Measurements from ENCODE around the gene RBM43.
"Not testable (repeated sequence)": the region's sequence is repeated elsewhere in the genome, so short reads cannot be mapped to it uniquely, and the experiment has no call there.

RBM43 gene

DNA sequence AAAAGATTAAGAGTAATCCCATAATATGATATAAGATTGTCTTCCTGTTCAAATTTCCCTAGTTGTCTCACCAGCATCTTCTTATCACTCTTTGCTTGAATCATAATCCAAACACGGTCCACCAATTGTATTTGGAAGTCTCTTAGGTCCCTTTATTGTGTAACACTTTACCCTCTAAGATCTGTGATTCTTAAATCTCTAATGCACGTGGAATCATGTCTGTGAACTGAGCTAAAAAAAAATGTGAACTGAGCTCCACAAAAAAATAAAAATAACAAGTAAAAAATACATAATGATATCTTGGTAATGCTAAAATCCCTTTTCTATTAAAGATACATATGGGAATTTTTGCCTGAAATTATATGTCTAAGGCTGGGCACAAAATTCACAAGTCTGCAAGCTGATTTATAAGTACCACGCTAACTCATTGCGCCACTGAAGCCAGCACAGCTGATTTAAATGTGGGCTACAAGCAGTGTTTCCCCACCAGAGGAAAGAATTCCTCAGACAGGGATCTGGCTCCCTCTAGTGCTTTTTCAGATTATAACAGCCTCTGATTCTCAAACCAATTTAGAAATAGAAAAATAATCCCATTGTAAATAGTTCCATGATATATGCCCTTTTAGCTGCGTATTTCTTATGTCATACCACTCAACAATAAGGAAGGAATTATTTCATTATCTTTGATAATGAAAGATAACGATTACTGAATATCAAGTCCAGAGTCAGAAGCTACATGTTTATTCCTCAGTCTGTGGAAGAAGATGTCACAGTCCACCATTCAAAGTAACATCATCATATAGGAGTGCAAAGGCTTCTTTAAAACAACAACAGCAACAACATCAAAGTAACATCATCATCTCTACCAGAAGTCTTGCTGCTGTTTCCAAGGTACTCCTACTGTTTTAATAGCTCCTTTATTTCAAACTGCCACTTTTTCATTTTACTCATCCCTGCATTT, 22.9 kb downstream of the RBM43 start:
- Histone ChIP-seq H2BK5ac (ENCODE audit: low read depth, low read length, poor library complexity) (no peak overlapping the region), H4K91ac (ENCODE audit: low read depth, low read length) (no peak overlapping the region), H3K4me3 (ENCODE audit: low read depth, low read length) (no peak overlapping the region), H4K12ac (ENCODE audit: low read depth, low read length) (no peak overlapping the region), H2BK12ac (ENCODE audit: low read length) (no peak overlapping the region), H3K14ac (ENCODE audit: low read length) (no peak overlapping the region), H3K36me3 (ENCODE audit: control insufficient read depth in 1 of 2, insufficient read depth in 2 of 2, low read length in 2 of 2) (no peaks in the 10 kb centered on the region), H2AFZ (ENCODE audit: insufficient read depth, low read length, poor library complexity) (no peak overlapping the region), H3K79me1 (ENCODE audit: low read length) (peaks cover 2% of the 10 kb centered on the region), H3K9ac (ENCODE audit: low read length) (no peak overlapping the region), H2BK120ac (ENCODE audit: insufficient read depth, low read length, poor library complexity) (no peak overlapping the region), H3K79me2 (ENCODE audit: control insufficient read depth, insufficient read depth, low read length, poor library complexity) (no peaks in the 10 kb centered on the region), H3K23ac (ENCODE audit: low read length) (no peak overlapping the region), H3K27me3 (ENCODE audit: insufficient read depth, low read length) (no peaks in the 10 kb centered on the region), H2AK5ac (ENCODE audit: low read length) (no peak overlapping the region), H3K27ac (ENCODE audit: low read depth, low read length) (no peak overlapping the region), H3K4me2 (ENCODE audit: low read length) (no peak overlapping the region), H3K9me3 (ENCODE audit: insufficient read depth, low read depth, low read length) (no peaks in the 10 kb centered on the region), H3K4ac (ENCODE audit: low read depth, low read length) (no peak overlapping the region), H3K18ac (ENCODE audit: low read length) (no peak overlapping the region), H4K8ac (ENCODE audit: low read depth, low read length) (no peak overlapping the region), H3K4me1 (ENCODE audit: control insufficient read depth in 1 of 2, insufficient read depth in 2 of 2, low read length in 2 of 2) (no peaks in the 10 kb centered on the region)
- WGBS (ENCODE audit: extremely low coverage, insufficient coverage, insufficient read length): no CpG with 5 or more reads among the region's 6 CpGs
- DNase-seq: peak; percentile 65 to 93

DNA sequence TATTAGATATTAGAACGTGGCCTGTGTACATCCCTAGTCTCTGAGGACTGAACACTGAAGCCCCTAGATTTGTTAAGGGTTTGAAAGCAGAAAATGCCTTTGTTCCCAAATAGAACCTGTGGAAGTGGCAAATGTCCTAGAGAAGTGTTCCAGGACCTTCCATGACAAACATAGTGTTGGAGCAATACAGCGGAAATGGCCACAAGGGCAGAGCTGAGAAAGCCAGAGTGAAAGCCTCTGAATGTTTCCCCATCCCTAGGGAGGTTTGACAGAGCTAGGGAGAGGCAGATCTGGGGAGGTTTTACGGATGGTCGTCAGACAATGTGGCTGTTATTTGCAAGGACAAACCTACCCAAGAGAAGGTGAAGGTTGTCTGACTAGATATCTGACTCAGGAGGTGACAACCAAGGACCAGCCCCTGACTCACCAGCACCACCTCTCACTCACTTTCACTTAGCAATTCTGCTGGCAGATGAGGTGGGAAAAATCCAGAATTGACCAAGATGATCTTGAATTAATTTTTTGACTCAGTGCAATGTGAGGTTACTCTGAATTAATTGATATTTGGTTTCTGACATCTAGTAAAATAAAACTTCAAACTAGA, 24.1 kb downstream of the RBM43 start:
- Histone ChIP-seq H3K36me3 (ENCODE audit: control insufficient read depth in 1 of 2, insufficient read depth in 2 of 2, low read length in 2 of 2) (no peaks in the 10 kb centered on the region), H3K4me1 (ENCODE audit: control insufficient read depth in 1 of 2, insufficient read depth in 2 of 2, low read length in 2 of 2) (no peaks in the 10 kb centered on the region), H3K23ac (ENCODE audit: low read length) (no peak overlapping the region), H4K12ac (ENCODE audit: low read depth, low read length) (no peak overlapping the region), H4K8ac (ENCODE audit: low read depth, low read length) (no peak overlapping the region), H3K18ac (ENCODE audit: low read length) (no peak overlapping the region), H4K91ac (ENCODE audit: low read depth, low read length) (peak overlapping the region; percentile 1), H2BK120ac (ENCODE audit: insufficient read depth, low read length, poor library complexity) (no peak overlapping the region), H3K79me2 (ENCODE audit: control insufficient read depth, insufficient read depth, low read length, poor library complexity) (no peaks in the 10 kb centered on the region), H3K4me2 (ENCODE audit: low read length) (no peak overlapping the region), H3K79me1 (ENCODE audit: low read length) (peaks cover 2% of the 10 kb centered on the region), H3K9ac (ENCODE audit: low read length) (no peak overlapping the region), H2AFZ (ENCODE audit: insufficient read depth, low read length, poor library complexity) (no peak overlapping the region), H3K9me3 (ENCODE audit: insufficient read depth, low read depth, low read length) (no peaks in the 10 kb centered on the region), H2BK5ac (ENCODE audit: low read depth, low read length, poor library complexity) (no peak overlapping the region), H3K27ac (ENCODE audit: low read depth, low read length) (no peak overlapping the region), H3K14ac (ENCODE audit: low read length) (no peak overlapping the region), H3K4me3 (ENCODE audit: low read depth, low read length) (no peak overlapping the region), H3K4ac (ENCODE audit: low read depth, low read length) (no peak overlapping the region), H2AK5ac (ENCODE audit: low read length) (no peak overlapping the region), H2BK12ac (ENCODE audit: low read length) (peak overlapping the region; percentile 58), H3K27me3 (ENCODE audit: insufficient read depth, low read length) (no peaks in the 10 kb centered on the region)
- peak; percentile 34 to 50 for DNase-seq
- WGBS (ENCODE audit: extremely low coverage, insufficient coverage, insufficient read length): no CpG with 5 or more reads among the region's 4 CpGs

DNA sequence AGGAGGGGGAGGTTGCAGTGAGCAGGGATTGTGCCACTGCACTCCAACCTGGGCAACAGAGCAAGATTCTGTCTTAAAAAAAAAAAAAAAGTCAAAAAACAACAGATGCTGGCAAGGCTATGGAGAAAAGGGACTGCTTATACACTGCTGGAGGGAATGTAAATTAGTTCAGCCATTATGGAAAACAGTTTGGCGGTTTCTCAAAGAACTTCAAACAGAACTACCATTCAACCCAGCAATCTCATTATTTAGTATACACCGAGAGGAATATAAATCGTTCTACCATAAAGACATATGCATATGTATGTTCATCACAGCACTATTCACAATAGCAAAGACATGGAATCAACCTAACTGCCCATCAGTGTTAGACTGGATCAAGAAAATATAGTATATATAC, 27.9 kb downstream of the RBM43 start:
- not testable (repeated sequence) for H3K4me3 ChIP-seq (ENCODE audit: low read depth, low read length); H3K27ac ChIP-seq (ENCODE audit: low read depth, low read length); H2BK5ac ChIP-seq (ENCODE audit: low read depth, low read length, poor library complexity); H3K14ac ChIP-seq (ENCODE audit: low read length); H3K79me2 ChIP-seq (ENCODE audit: control insufficient read depth, insufficient read depth, low read length, poor library complexity); H2BK12ac ChIP-seq (ENCODE audit: low read length); H4K8ac ChIP-seq (ENCODE audit: low read depth, low read length); H3K4me1 ChIP-seq (ENCODE audit: control insufficient read depth in 1 of 2, insufficient read depth in 2 of 2, low read length in 2 of 2); H4K91ac ChIP-seq (ENCODE audit: low read depth, low read length); H2AFZ ChIP-seq (ENCODE audit: insufficient read depth, low read length, poor library complexity); H3K9ac ChIP-seq (ENCODE audit: low read length); H3K18ac ChIP-seq (ENCODE audit: low read length); H3K23ac ChIP-seq (ENCODE audit: low read length); H3K4me2 ChIP-seq (ENCODE audit: low read length); H2AK5ac ChIP-seq (ENCODE audit: low read length); H3K79me1 ChIP-seq (ENCODE audit: low read length); H2BK120ac ChIP-seq (ENCODE audit: insufficient read depth, low read length, poor library complexity); DNase-seq; H3K9me3 ChIP-seq (ENCODE audit: insufficient read depth, low read depth, low read length); H3K36me3 ChIP-seq (ENCODE audit: control insufficient read depth in 1 of 2, insufficient read depth in 2 of 2, low read length in 2 of 2); H3K27me3 ChIP-seq (ENCODE audit: insufficient read depth, low read length); H3K4ac ChIP-seq (ENCODE audit: low read depth, low read length); H4K12ac ChIP-seq (ENCODE audit: low read depth, low read length)
- WGBS (ENCODE audit: extremely low coverage, insufficient coverage, insufficient read length): no CpG with 5 or more reads among the region's 3 CpGs

DNA sequence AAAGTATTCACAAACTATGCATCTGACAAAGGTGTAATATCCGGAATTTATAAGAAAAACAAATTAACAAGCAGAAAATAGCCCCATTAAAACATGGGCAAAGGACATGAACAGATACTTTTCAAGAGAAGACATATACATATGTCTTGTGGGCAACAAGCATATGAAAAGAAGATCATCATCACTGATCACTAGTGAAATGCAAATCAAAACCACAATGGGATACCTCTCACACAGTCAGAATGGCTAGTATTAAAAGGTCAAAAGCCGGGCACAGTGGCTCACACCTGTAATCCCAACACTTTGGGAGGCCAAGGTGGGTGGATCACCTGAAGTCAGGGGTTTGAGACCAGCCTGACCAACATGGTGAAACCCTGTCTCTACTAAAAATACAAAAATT, 28.4 kb downstream of the RBM43 start:
- H3K36me3 ChIP-seq (ENCODE audit: control insufficient read depth in 1 of 2, insufficient read depth in 2 of 2, low read length in 2 of 2); H3K27ac ChIP-seq (ENCODE audit: low read depth, low read length); H2BK5ac ChIP-seq (ENCODE audit: low read depth, low read length, poor library complexity); H3K4me1 ChIP-seq (ENCODE audit: control insufficient read depth in 1 of 2, insufficient read depth in 2 of 2, low read length in 2 of 2); H3K4me3 ChIP-seq (ENCODE audit: low read depth, low read length); H3K4me2 ChIP-seq (ENCODE audit: low read length); H3K79me2 ChIP-seq (ENCODE audit: control insufficient read depth, insufficient read depth, low read length, poor library complexity); H3K18ac ChIP-seq (ENCODE audit: low read length); H4K8ac ChIP-seq (ENCODE audit: low read depth, low read length); H3K27me3 ChIP-seq (ENCODE audit: insufficient read depth, low read length); H3K4ac ChIP-seq (ENCODE audit: low read depth, low read length); H4K12ac ChIP-seq (ENCODE audit: low read depth, low read length); H3K9ac ChIP-seq (ENCODE audit: low read length); H4K91ac ChIP-seq (ENCODE audit: low read depth, low read length); DNase-seq; H2AK5ac ChIP-seq (ENCODE audit: low read length); H3K9me3 ChIP-seq (ENCODE audit: insufficient read depth, low read depth, low read length); H2BK12ac ChIP-seq (ENCODE audit: low read length); H2AFZ ChIP-seq (ENCODE audit: insufficient read depth, low read length, poor library complexity); H3K14ac ChIP-seq (ENCODE audit: low read length); H3K23ac ChIP-seq (ENCODE audit: low read length); H3K79me1 ChIP-seq (ENCODE audit: low read length); H2BK120ac ChIP-seq (ENCODE audit: insufficient read depth, low read length, poor library complexity): not testable (repeated sequence)
- no CpG with 5 or more reads among the region's 2 CpGs for whole genome bisulfite sequencing (ENCODE audit: extremely low coverage, insufficient coverage, insufficient read length)

Measured in trophoblast cell (in vitro differentiated cells and primary cell).